GM12878 (cell line): Measurements from ENCODE around the gene CREBBP.

ENCODE experiments used
- ATF3 ChIP-seq: IDR thresholded peaks from 2 replicates; pipeline ENCODE4 v1.6.1; 2011; ENCODE audit warnings: low read depth, mild to moderate bottlenecking, low read length, moderate library complexity, borderline replicate concordance; ENCODE audit errors: extremely low read depth
- CREB1 ChIP-seq: IDR thresholded peaks from 2 replicates; pipeline ENCODE4 v1.6.1; 2012; ENCODE audit warnings: low read depth, mild to moderate bottlenecking, inconsistent platforms
- CTCF ChIP-seq, 3 experiments: IDR thresholded peaks in 2 of 3; conservative IDR thresholded peaks in 1 of 3; 2 replicates each; pipeline ENCODE4 v1.5.1; 2011; ENCODE audit warnings: low read depth in 3 of 3, low read length in 3 of 3, mild to moderate bottlenecking in 3 of 3, control low read depth in 2 of 3, moderate library complexity in 2 of 3, inconsistent platforms in 1 of 3, mixed read lengths in 1 of 3; ENCODE audit not compliant: control insufficient read depth in 2 of 3, insufficient read depth in 1 of 3; ENCODE audit errors: extremely low read depth in 1 of 3
- ESRRA ChIP-seq: IDR thresholded peaks from 2 replicates; pipeline ENCODE4 v1.6.1; 2012; ENCODE audit warnings: mild to moderate bottlenecking, low read length, improper control_type of control experiment
- FOXK2 ChIP-seq: fragments of 450-650 bp; IDR thresholded peaks from 2 replicates; pipeline ENCODE4 v1.6.1; 2017; ENCODE audit warnings: mild to moderate bottlenecking, moderate library complexity
- KDM1A ChIP-seq: fragments of 200-600 bp; sonication (generic); IDR thresholded peaks from 2 replicates; pipeline ENCODE4 v1.6.1; 2016; ENCODE audit warnings: borderline replicate concordance
- PRDM15 ChIP-seq: fragments of 450-650 bp; formaldehyde crosslinking; IDR thresholded peaks from 2 replicates; pipeline ENCODE4 v1.4.0; 2020; ENCODE audit warnings: mild to moderate bottlenecking, moderate library complexity
- SP1 ChIP-seq: IDR thresholded peaks from one replicate; pipeline ENCODE4 v1.6.1; 2011; ENCODE audit warnings: low read depth, low read length
- SREBF1 ChIP-seq: IDR thresholded peaks from 2 replicates; pipeline ENCODE4 v1.6.1; 2012; ENCODE audit warnings: mild to moderate bottlenecking, low read length
- TARDBP ChIP-seq: IDR thresholded peaks from 2 replicates; pipeline ENCODE4 v1.6.1; 2016; ENCODE audit warnings: borderline replicate concordance
- TCF12 ChIP-seq: IDR thresholded peaks from 2 replicates; pipeline ENCODE4 v1.6.1; 2011; ENCODE audit warnings: low read depth, mild to moderate bottlenecking, low read length
- ZBTB11 ChIP-seq: fragments of 450-650 bp; formaldehyde crosslinking; IDR thresholded peaks from 2 replicates; pipeline ENCODE4 v1.5.0; 2022; ENCODE audit warnings: mild to moderate bottlenecking, missing genetic modification characterization
- ZZZ3 ChIP-seq: IDR thresholded peaks from 2 replicates; pipeline ENCODE4 v1.6.1; 2011; ENCODE audit warnings: low read depth; ENCODE audit not compliant: control insufficient read depth, insufficient read length

GRCh38 chr16:3787924-3788661, 92.4 kb downstream of the CREBBP start:
- no peak for TF ChIP-seq CTCF (IDR thresholded peaks at IDR 0.05 in 2 of 3, conservative IDR thresholded peaks at IDR 0.05 in 1 of 3; ENCODE audit: control insufficient read depth in 2 of 3, extremely low read depth in 1 of 3, insufficient read depth in 1 of 3, low read depth in 3 of 3, low read length in 3 of 3)
- peak; percentile 27 for TF ChIP-seq SP1
- no peak for TF ChIP-seq ZZZ3
- TF ChIP-seq ESRRA, result no peak
- no peak for TF ChIP-seq CREB1
- no peak for TF ChIP-seq TARDBP
- TF ChIP-seq ATF3, result no peak
- peak; percentile 96 for TF ChIP-seq TCF12
- TF ChIP-seq PRDM15 (CRISPR knock-in tag), result no peak
- no peak for TF ChIP-seq FOXK2
- TF ChIP-seq ZBTB11 (CRISPR knock-in tag), result no peak
- no peak for TF ChIP-seq KDM1A
- no peak for TF ChIP-seq SREBF1
